ENCODE data around the gene ATP6V0C. TPM values are rescaled to one million over a fixed set of nuclear protein-coding genes. Genes with fewer than 3 reads are reported as not detected.
A peak's percentile ranks its signal among the peaks of the same experiment; 100 is the strongest.

Gene ATP6V0C
- total and polyA plus RNA-seq, 4 donors, result 17.6 to 132 (median 60.6) TPM

DNA sequence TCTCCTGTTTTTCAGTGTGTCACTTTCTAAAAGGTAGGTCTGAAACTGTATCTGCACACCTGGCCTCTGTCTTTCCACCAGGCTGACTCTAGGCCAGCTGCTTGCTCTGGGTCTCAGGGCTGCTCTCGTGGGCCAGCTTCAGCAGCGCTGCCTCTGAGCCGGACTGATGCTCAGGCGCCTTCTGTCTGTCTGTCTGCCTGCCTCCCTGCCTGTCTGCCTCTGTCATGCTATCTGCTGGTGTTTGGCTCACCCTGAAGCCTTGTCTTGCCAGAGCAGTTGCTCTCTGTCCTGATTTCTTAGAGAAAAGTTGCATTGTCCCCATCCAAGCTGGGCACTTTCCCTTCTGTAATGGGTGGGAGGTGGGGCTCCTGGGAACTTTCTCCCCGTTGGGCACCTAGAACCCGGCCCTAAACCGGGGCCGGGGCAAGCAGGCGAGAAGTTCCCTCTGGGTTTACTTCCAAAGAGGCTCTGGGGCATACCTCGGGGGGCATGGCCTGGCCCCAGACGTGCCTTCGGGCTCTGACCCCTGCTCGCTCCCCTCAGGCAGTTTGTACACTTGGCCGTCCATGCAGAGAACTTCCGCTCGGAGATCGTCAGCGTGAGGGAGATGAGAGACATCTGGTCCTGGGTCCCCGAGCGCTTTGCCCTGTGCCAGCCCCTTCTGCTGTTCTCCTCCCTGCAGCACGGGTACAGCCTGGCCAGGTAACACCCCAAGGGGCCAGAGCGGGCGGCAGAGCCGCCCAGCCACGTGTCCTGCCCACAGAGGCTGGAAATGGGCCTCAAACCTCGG is 15.9 kb upstream of the ATP6V0C start:
- H3K9me3 ChIP-seq (ENCODE audit: control insufficient read depth in 4 of 4, low read length in 3 of 4), result no peaks in the 10 kb centered on the region
- H3K36me3 ChIP-seq (ENCODE audit: control insufficient read depth in 4 of 4, insufficient read depth in 3 of 4, low read depth in 1 of 4, low read length in 3 of 4), result peaks cover 0 to 9% (median under 1%) of the 10 kb centered on the region in 4 donors
- whole genome bisulfite sequencing, result 78% methylated on average over 26 of the region's 26 CpGs
- peak overlapping the region; percentile 14 to 48 for H3K27ac ChIP-seq (ENCODE audit: low read depth in 1 of 2, low read length in 2 of 2)
- H3K4me3 ChIP-seq (ENCODE audit: low read depth in 1 of 3, low read length in 3 of 3), result no peak overlapping the region
- H3K27me3 ChIP-seq (ENCODE audit: control insufficient read depth in 4 of 4, insufficient read depth in 4 of 4, low read length in 3 of 4), result no peaks in the 10 kb centered on the region
- H3K9ac ChIP-seq (ENCODE audit: low read depth in 1 of 2, low read length in 2 of 2), result peak overlapping the region; percentile 25 to 58
- no peak for DNase-seq (ENCODE audit: low spot score)
- peaks cover 18 to 49% (median 36%) of the 10 kb centered on the region in 4 donors for H3K4me1 ChIP-seq (ENCODE audit: control insufficient read depth in 4 of 4, insufficient read depth in 4 of 4, low read length in 3 of 4)
- TF ChIP-seq SP1 (IDR thresholded peaks at IDR 0.05), result no peak
- TF ChIP-seq JUND (IDR thresholded peaks at IDR 0.05), result no peak
- no peak for TF ChIP-seq FOXA2 (IDR thresholded peaks at IDR 0.05)
- TF ChIP-seq GABPA (IDR thresholded peaks at IDR 0.05 in 1 of 2, conservative IDR thresholded peaks at IDR 0.05 in 1 of 2), result no peak
- no peak for TF ChIP-seq RAD21 (IDR thresholded peaks at IDR 0.05)
- TF ChIP-seq, protein P1, sequence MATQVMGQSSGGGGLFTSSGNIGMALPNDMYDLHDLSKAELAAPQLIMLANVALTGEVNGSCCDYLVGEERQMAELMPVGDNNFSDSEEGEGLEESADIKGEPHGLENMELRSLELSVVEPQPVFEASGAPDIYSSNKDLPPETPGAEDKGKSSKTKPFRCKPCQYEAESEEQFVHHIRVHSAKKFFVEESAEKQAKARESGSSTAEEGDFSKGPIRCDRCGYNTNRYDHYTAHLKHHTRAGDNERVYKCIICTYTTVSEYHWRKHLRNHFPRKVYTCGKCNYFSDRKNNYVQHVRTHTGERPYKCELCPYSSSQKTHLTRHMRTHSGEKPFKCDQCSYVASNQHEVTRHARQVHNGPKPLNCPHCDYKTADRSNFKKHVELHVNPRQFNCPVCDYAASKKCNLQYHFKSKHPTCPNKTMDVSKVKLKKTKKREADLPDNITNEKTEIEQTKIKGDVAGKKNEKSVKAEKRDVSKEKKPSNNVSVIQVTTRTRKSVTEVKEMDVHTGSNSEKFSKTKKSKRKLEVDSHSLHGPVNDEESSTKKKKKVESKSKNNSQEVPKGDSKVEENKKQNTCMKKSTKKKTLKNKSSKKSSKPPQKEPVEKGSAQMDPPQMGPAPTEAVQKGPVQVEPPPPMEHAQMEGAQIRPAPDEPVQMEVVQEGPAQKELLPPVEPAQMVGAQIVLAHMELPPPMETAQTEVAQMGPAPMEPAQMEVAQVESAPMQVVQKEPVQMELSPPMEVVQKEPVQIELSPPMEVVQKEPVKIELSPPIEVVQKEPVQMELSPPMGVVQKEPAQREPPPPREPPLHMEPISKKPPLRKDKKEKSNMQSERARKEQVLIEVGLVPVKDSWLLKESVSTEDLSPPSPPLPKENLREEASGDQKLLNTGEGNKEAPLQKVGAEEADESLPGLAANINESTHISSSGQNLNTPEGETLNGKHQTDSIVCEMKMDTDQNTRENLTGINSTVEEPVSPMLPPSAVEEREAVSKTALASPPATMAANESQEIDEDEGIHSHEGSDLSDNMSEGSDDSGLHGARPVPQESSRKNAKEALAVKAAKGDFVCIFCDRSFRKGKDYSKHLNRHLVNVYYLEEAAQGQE (IDR thresholded peaks at IDR 0.05), result no peak
- no peak for TF ChIP-seq NR2F2 (IDR thresholded peaks at IDR 0.05)
- TF ChIP-seq, protein P2, sequence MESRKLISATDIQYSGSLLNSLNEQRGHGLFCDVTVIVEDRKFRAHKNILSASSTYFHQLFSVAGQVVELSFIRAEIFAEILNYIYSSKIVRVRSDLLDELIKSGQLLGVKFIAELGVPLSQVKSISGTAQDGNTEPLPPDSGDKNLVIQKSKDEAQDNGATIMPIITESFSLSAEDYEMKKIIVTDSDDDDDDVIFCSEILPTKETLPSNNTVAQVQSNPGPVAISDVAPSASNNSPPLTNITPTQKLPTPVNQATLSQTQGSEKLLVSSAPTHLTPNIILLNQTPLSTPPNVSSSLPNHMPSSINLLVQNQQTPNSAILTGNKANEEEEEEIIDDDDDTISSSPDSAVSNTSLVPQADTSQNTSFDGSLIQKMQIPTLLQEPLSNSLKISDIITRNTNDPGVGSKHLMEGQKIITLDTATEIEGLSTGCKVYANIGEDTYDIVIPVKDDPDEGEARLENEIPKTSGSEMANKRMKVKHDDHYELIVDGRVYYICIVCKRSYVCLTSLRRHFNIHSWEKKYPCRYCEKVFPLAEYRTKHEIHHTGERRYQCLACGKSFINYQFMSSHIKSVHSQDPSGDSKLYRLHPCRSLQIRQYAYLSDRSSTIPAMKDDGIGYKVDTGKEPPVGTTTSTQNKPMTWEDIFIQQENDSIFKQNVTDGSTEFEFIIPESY (IDR thresholded peaks at IDR 0.05), result no peak
- TF ChIP-seq RXRA (IDR thresholded peaks at IDR 0.05), result no peak

DNA sequence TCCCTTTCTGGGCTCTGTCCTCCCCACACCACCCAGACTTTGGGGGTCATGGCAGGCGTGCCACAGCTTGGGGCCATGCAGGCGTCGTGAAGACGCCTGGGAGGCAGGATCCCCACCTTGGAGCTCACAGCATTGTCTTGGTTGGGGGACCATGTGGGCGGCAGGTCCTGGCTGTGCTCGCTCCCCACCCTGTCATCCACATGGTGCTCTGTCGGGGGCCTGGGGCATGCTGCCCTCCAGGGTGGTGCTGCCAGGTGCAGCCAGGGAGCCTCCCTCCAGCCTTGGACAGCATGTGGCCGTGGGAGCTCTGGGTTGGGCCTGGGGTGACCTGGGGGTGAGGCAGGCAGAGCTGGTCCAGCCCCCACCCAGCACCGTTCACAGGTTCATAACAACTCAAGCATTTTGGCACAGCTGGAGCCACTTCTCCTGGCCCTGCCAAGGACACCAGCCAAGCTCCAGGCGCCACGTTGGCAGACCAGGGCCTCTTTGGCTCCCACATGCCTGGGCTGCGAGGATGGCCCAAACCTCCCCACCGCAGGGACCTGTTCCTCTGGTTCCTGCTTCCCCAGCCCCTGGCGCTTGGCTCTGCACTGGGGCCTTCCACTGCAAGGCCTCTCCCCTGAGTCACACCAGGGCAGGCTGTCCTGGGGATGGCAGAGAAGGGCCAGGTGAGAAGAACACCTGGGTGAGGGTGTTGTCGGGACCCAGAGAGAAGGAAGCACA is 15.1 kb upstream of the ATP6V0C start:
- Histone ChIP-seq H3K9ac (ENCODE audit: low read depth in 1 of 2, low read length in 2 of 2) (no peak overlapping the region), H3K27me3 (ENCODE audit: control insufficient read depth in 4 of 4, insufficient read depth in 4 of 4, low read length in 3 of 4) (no peaks in the 10 kb centered on the region), H3K36me3 (ENCODE audit: control insufficient read depth in 4 of 4, insufficient read depth in 3 of 4, low read depth in 1 of 4, low read length in 3 of 4) (peaks cover 0 to 9% (median under 1%) of the 10 kb centered on the region in 4 donors), H3K27ac (ENCODE audit: low read depth in 1 of 2, low read length in 2 of 2) (no peak overlapping the region), H3K9me3 (ENCODE audit: control insufficient read depth in 4 of 4, low read length in 3 of 4) (no peaks in the 10 kb centered on the region), H3K4me1 (ENCODE audit: control insufficient read depth in 4 of 4, insufficient read depth in 4 of 4, low read length in 3 of 4) (peaks cover 18 to 55% (median 37%) of the 10 kb centered on the region in 4 donors), H3K4me3 (ENCODE audit: low read depth in 1 of 3, low read length in 3 of 3) (no peak overlapping the region)
- no peak for DNase-seq (ENCODE audit: low spot score)
- TF ChIP-seq HNF4G (IDR thresholded peaks at IDR 0.05) (no peak), TAF1 (conservative IDR thresholded peaks at IDR 0.05) (no peak), GABPA (IDR thresholded peaks at IDR 0.05 in 1 of 2, conservative IDR thresholded peaks at IDR 0.05 in 1 of 2) (no peak), RXRA (IDR thresholded peaks at IDR 0.05) (no peak), JUND (IDR thresholded peaks at IDR 0.05) (no peak), EGR1 (IDR thresholded peaks at IDR 0.05; ENCODE audit: low read depth in 2 of 2) (no peak)
- 65% methylated on average over 15 of the region's 15 CpGs for WGBS

Measured in liver (tissue), 9 donors.